K562 (cell line): ENCODE results near the gene BCL7B. TPM values are rescaled to one million over a fixed set of nuclear protein-coding genes. Genes with fewer than 3 reads are reported as not detected.

Source experiments
- ATAC-seq: fragments of 200-7000 bp; cut with Tn5 transposase; 3 replicates; pipeline ENCODE4 v1.9.1; 2020; ENCODE audit warnings: moderate library complexity
- BruUV-seq: library from RNA; stranded (reverse); fragments of 400-500 nt; replicated peaks from 2 replicates; lab custom pipeline; 2021; lab: Mats Ljungman, UMichigan
- CTCF ChIA-PET: fragments of 300-600 bp; formaldehyde crosslinking; extraction: SDS; loops from one replicate; lab custom pipeline; 2021; ENCODE audit warnings: low intra/inter-chr PET ratio; lab: Yijun Ruan, JAX
- POLR2A ChIA-PET: fragments of 300-600, 350-650 bp; sonication (Branson Sonifier 250); formaldehyde crosslinking; extraction: SDS; loops from one replicate; lab custom pipeline; 2021; ENCODE audit warnings: antibody characterized with exemption, inconsistent platforms; lab: Yijun Ruan, JAX
- DNase-seq, 4 experiments: peaks; one replicate each; pipeline versions ENCODE4 v3.0.0 to v3.0.0-alpha.2; 2011 to 2018; ENCODE audit warnings: low spot score in 3 of 4, mixed read lengths in 3 of 4; ENCODE audit errors: extremely low read depth in 1 of 4
- FAIRE-seq: peaks from 2 replicates; lab custom pipeline; 2011; peaks lifted over from hg19 to GRCh38; lab: Jason Lieb, UNC
- H2AFZ ChIP-seq: 2 replicates; pipeline ENCODE4 v1.6.0; 2011; ENCODE audit warnings: low read depth, low read length, control low read depth, inconsistent platforms
- H3K27ac ChIP-seq: fragments of 200-600 bp; 3 replicates; pipeline ENCODE4 v1.8.0; 2011; ENCODE audit warnings: low read depth, mild to moderate bottlenecking, control low read depth, inconsistent platforms, low read length, moderate library complexity, mixed read lengths; ENCODE audit errors: extremely low read depth
- H3K27me3 ChIP-seq, 2 experiments: fragments of 300-600 bp in 1 of 2; 2 replicates in 1 of 2; 3 replicates in 1 of 2; pipeline versions ENCODE4 v1.6.0 to v1.8.0; 2011; ENCODE audit warnings: inconsistent platforms in 2 of 2, low read length in 2 of 2, mild to moderate bottlenecking in 1 of 2, mixed read lengths in 1 of 2, moderate library complexity in 1 of 2; ENCODE audit not compliant: control insufficient read depth in 2 of 2, insufficient read depth in 2 of 2
- H3K36me3 ChIP-seq: fragments of 300-600 bp; 3 replicates; pipeline ENCODE4 v1.8.0; 2011; ENCODE audit warnings: mild to moderate bottlenecking, low read length, inconsistent platforms; ENCODE audit not compliant: control insufficient read depth, insufficient read depth
- H3K4me1 ChIP-seq, 2 experiments: fragments of 200-600 bp in 1 of 2; replicated peaks in 1 of 2; 2 replicates in 1 of 2; 3 replicates in 1 of 2; pipeline versions ENCODE4 v1.5.1 to v1.8.0; 2011; ENCODE audit warnings: inconsistent platforms in 2 of 2, low read length in 2 of 2, mild to moderate bottlenecking in 1 of 2, mixed read lengths in 1 of 2, moderate library complexity in 1 of 2; ENCODE audit not compliant: control insufficient read depth in 2 of 2, insufficient read depth in 2 of 2
- H3K4me2 ChIP-seq: 2 replicates; pipeline ENCODE4 v1.6.1; 2011; ENCODE audit warnings: low read length, control low read depth, inconsistent platforms, mixed read lengths; ENCODE audit not compliant: insufficient read depth
- H3K4me3 ChIP-seq: fragments of 200-600 bp; sonication (generic), shearing (Covaris generic); 2 replicates; pipeline ENCODE4 v1.5.1; 2016; ENCODE audit warnings: control low read depth, inconsistent platforms
- H3K79me2 ChIP-seq: fragments of 200-600 bp; 3 replicates; pipeline ENCODE4 v1.8.0; 2011; ENCODE audit warnings: low read length, inconsistent platforms; ENCODE audit not compliant: control insufficient read depth, insufficient read depth
- H3K9ac ChIP-seq, 2 experiments: 2 replicates each; pipeline versions ENCODE4 v1.6.0 to v1.6.1; 2011; ENCODE audit warnings: low read depth in 2 of 2, low read length in 2 of 2, control low read depth in 1 of 2, inconsistent platforms in 1 of 2, mild to moderate bottlenecking in 1 of 2, mixed read lengths in 1 of 2; ENCODE audit not compliant: insufficient read depth in 1 of 2
- H3K9me1 ChIP-seq: one replicate; pipeline ENCODE4 v1.6.0; 2011; ENCODE audit warnings: inconsistent platforms, mild to moderate bottlenecking, low read length, moderate library complexity; ENCODE audit not compliant: control insufficient read depth, insufficient read depth
- H3K9me3 ChIP-seq: replicated peaks from 2 replicates; pipeline ENCODE4 v1.5.1; 2011; ENCODE audit warnings: low read depth, low read length, inconsistent platforms; ENCODE audit not compliant: control insufficient read depth, insufficient read depth
- H4K20me1 ChIP-seq: replicated peaks from 2 replicates; pipeline ENCODE4 v1.6.1; 2011; ENCODE audit warnings: low read length, inconsistent platforms, mixed read lengths; ENCODE audit not compliant: control insufficient read depth, insufficient read depth
- ARHGAP35 ChIP-seq: fragments of 450-650 bp; IDR thresholded peaks from 2 replicates; pipeline ENCODE4 v1.6.1; 2018; ENCODE audit not compliant: partially characterized antibody
- DACH1 ChIP-seq: fragments of 450-650 bp; IDR thresholded peaks from 2 replicates; pipeline ENCODE4 v1.6.1; 2018; ENCODE audit not compliant: partially characterized antibody
- HDAC1 ChIP-seq, 2 experiments: fragments of 450-650 bp; IDR thresholded peaks; 2 replicates each; pipeline ENCODE4 v1.6.1; 2016 to 2017; ENCODE audit warnings: inconsistent platforms in 1 of 2, mild to moderate bottlenecking in 1 of 2, moderate library complexity in 1 of 2
- HLTF ChIP-seq: fragments of 450-650 bp; IDR thresholded peaks from 2 replicates; pipeline ENCODE4 v1.6.1; 2016
- NELFE ChIP-seq: IDR thresholded peaks from 2 replicates; pipeline ENCODE4 v1.6.1; 2011; ENCODE audit warnings: mild to moderate bottlenecking; ENCODE audit not compliant: insufficient read depth, insufficient read length
- OTX1 ChIP-seq: fragments of 450-650 bp; formaldehyde crosslinking; IDR thresholded peaks from 2 replicates; pipeline ENCODE4 v1.4.0; 2022; ENCODE audit warnings: mild to moderate bottlenecking
- POLR2B ChIP-seq: fragments of 450-650 bp; IDR thresholded peaks from 2 replicates; pipeline ENCODE4 v1.6.1; 2018; ENCODE audit warnings: low read depth; ENCODE audit not compliant: partially characterized antibody
- SUPT5H ChIP-seq: fragments of 450-650 bp; IDR thresholded peaks from 2 replicates; pipeline ENCODE4 v1.6.1; 2016
- TCF15 ChIP-seq: fragments of 250-450 bp; sonication (Bioruptor Pico); IDR thresholded peaks from 2 replicates; pipeline ENCODE4 v1.8.0; 2022; ENCODE audit warnings: moderate library complexity, mild to moderate bottlenecking, inconsistent platforms
- THRB ChIP-seq: fragments of 450-650 bp; formaldehyde crosslinking; conservative IDR thresholded peaks from 2 replicates; pipeline ENCODE4 v1.4.0; 2022; ENCODE audit warnings: mild to moderate bottlenecking, missing genetic modification characterization
- ZNF146 ChIP-seq: IDR thresholded peaks from one replicate; pipeline ENCODE4 v1.6.1; 2018; ENCODE audit warnings: missing compliant biosample characterization; ENCODE audit not compliant: unreplicated experiment
- WGBS: fragments of 100-300 bp; shearing (Covaris generic); methylation state at CpG from one replicate; pipeline ENCODE4 v1.1.6; 2016; ENCODE audit warnings: low coverage, mixed read lengths; ENCODE audit not compliant: insufficient coverage; ENCODE audit errors: missing lambda C conversion rate; 5-methylcytosine and 5-hydroxymethylcytosine counted together
- in situ Hi-C: fragments of 300-500 bp; cut with MboI; formaldehyde crosslinking; loops from 4 replicates; pipeline ENCODE4 v1.15.0; 2018; ENCODE audit warnings: inconsistent platforms, mixed read lengths
- intact Hi-C: fragments of 100-400 bp; cut with micrococcal nuclease; formaldehyde crosslinking; loops from 2 replicates; pipeline ENCODE4 v1.14.2; 2022
- polyA plus RNA-seq, 8 experiments: library from polyadenylated mRNA; depleted of rRNA in 4 of 8; stranded (reverse) in 5 of 8; unstranded in 3 of 8; fragments of >200 nt; fragmentation: Nextera tagmentation in 2 of 8; fragmentation: Illumina TruSeq in 1 of 8; extraction: Ambion mirVana in 2 of 8; extraction: Trizol in 1 of 8; gene quantifications; 2 replicates each; pipeline versions ENCODE4 v1.2.1 to v1.2.3, GENCODE V29; 2011 to 2014; ENCODE audit warnings: inconsistent platforms in 1 of 8, missing spikeins in 1 of 8
- total RNA-seq, 7 experiments: library from RNA; depleted of rRNA in 6 of 7; stranded (reverse); fragments of >200 nt in 6 of 7; fragmentation: Illumina TruSeq in 2 of 7; extraction: Trizol in 2 of 7; gene quantifications; 2 replicates each; pipeline versions ENCODE4 v1.2.1 to v1.2.3, GENCODE V29; 2011 to 2021; ENCODE audit warnings: low replicate concordance in 1 of 7
- TF ChIP-seq, protein P1 (sequence below): fragments of 450-650 bp; formaldehyde crosslinking; IDR thresholded peaks from 2 replicates; pipeline ENCODE4 v1.4.0; 2022; ENCODE audit warnings: missing genetic modification characterization
- TF ChIP-seq, protein P2 (sequence below), 2 experiments: fragments of 450-650 bp; IDR thresholded peaks; 2 replicates each; pipeline ENCODE4 v1.6.1; 2016

Gene BCL7B
- total and polyA plus RNA-seq, 9 of the 15 experiments (the other 6 are each of a cell fraction or from before 2014, with no cell fraction given) = 10.0 to 73.2 (median 32.9) TPM

DNA sequence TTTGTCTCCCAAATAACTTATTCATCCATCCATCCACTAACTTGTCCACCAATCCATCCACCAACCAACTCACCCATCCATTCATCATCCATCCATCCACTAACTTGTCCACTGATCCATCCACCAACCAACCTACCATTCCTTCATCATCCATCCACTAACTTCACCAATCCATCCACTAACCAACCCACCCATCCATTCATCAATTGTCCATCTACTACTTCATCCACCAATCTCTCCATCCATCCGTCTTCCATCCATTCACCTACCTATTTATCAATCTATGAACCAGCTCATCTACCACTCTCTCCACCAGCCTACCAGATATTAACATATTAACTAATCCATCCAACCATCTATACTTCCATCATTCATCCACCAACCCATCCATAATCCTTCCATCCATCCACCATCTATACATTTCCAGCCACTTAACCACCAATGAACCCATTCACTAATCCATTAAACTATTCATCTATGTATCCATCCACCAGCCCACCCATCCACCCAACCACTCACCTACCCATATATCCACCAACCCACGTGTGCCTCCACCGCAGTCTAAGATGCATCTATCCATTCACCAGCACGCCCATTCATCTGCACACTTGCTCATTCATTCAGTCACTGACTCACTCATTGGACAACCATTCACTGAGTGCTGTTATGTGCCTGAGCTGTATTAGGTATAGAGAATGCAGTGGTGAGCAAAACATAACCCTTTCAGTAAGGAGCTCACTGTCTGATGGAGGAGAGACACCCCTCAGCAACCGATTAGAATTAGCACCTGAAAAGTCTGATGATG, 40.7 kb upstream of the BCL7B start:
- Histone ChIP-seq H4K20me1 (no peaks in the 10 kb centered on the region), H3K4me3 (no peak overlapping the region), H3K4me2 (no peak overlapping the region), H3K36me3 (no peaks in the 10 kb centered on the region), H3K4me1 (peaks cover 0 to 54% of the 10 kb centered on the region in 2 experiments; a peak in 3 of 5 replicates), H3K27ac (no peak overlapping the region), H2AFZ (no peak overlapping the region), H3K27me3 (no peaks in the 10 kb centered on the region; a peak in 1 of 5 replicates), H3K79me2 (no peaks in the 10 kb centered on the region), H3K9me3 (no peaks in the 10 kb centered on the region), H3K9me1 (no peaks in the 10 kb centered on the region), H3K9ac (no peak overlapping the region)
- ATAC-seq (no peak), DNase-seq (no peak), FAIRE-seq (peak; percentile 73)
- in situ Hi-C loops = no loop called here
- WGBS = 10% methylated on average over 5 of the region's 5 CpGs
- no TSS peak for BruUV-seq
- ChIA-PET CTCF (no interaction called here), POLR2A (interaction anchor here (0.5 to 1.0 kb wide), 2 partner anchors 76 to 122 kb away, joined by 3 to 4 read pairs; partner anchors contain the start of gene BAZ1B)
- intact Hi-C loops = no loop called here
- TF ChIP-seq HLTF (peak; percentile 57; the same call in 1 of the 2 replicates), HDAC1 (IDR thresholded peaks at IDR 0.05) (peak in 1 of 2 experiments; percentile 44; a peak in 2 of 4 replicates), DACH1 (peak; percentile 62), POLR2B (peak; percentile 48), ARHGAP35 (peak; percentile 13), ZNF146 (CRISPR knock-in tag) (no peak), NELFE (no peak), OTX1 (CRISPR knock-in tag) (peak; percentile 68; the same call in 1 of the 2 replicates), SUPT5H (0 out of 2 replicates have a peak, but pooled peaks have one; percentile 31), TCF15 (no peak), THRB (0 out of 2 replicates have a peak, but pooled peaks have one; percentile 70)
- TF ChIP-seq, protein P1, sequence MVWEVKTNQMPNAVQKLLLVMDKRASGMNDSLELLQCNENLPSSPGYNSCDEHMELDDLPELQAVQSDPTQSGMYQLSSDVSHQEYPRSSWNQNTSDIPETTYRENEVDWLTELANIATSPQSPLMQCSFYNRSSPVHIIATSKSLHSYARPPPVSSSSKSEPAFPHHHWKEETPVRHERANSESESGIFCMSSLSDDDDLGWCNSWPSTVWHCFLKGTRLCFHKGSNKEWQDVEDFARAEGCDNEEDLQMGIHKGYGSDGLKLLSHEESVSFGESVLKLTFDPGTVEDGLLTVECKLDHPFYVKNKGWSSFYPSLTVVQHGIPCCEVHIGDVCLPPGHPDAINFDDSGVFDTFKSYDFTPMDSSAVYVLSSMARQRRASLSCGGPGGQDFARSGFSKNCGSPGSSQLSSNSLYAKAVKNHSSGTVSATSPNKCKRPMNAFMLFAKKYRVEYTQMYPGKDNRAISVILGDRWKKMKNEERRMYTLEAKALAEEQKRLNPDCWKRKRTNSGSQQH (CRISPR knock-in tag) = 0 out of 2 replicates have a peak, but pooled peaks have one; percentile 18
- TF ChIP-seq, protein P2, sequence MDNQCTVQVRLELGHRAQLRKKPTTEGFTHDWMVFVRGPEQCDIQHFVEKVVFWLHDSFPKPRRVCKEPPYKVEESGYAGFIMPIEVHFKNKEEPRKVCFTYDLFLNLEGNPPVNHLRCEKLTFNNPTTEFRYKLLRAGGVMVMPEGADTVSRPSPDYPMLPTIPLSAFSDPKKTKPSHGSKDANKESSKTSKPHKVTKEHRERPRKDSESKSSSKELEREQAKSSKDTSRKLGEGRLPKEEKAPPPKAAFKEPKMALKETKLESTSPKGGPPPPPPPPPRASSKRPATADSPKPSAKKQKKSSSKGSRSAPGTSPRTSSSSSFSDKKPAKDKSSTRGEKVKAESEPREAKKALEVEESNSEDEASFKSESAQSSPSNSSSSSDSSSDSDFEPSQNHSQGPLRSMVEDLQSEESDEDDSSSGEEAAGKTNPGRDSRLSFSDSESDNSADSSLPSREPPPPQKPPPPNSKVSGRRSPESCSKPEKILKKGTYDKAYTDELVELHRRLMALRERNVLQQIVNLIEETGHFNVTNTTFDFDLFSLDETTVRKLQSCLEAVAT (IDR thresholded peaks at IDR 0.05) = 0 out of 4 replicates have a peak, but pooled peaks of 1 of the 2 experiments have one; percentile 33
